Right lobe of liver (tissue), 6 donors: ENCODE data around the gene LONRF2. TPM values are rescaled to one million over a fixed set of nuclear protein-coding genes. Genes with fewer than 3 reads are reported as not detected.

ENCODE experiments used
- ATAC-seq, 4 donors: fragments of 200-7000 bp; cut with Tn5 transposase; one replicate each; pipeline ENCODE4 v1.9.1; 2020; ENCODE audit warnings: mild to moderate bottlenecking in 4 of 4, moderate library complexity in 4 of 4
- DNase-seq, 3 donors: peaks; one replicate each; pipeline ENCODE4 v3.0.0-alpha.2; 2020
- H3K27ac ChIP-seq, 3 donors: fragments of 200-600 bp; one replicate each; pipeline ENCODE4 v1.8.0; 2022
- H3K27me3 ChIP-seq, 2 donors: fragments of 200-600 bp; one replicate each; pipeline ENCODE4 v1.8.0; 2022
- H3K36me3 ChIP-seq, 4 donors: fragments of 200-600 bp; sonication (generic) in 1 of 4; one replicate each; pipeline versions ENCODE4 v1.5.1 to v1.8.0; 2017 to 2022; ENCODE audit warnings: control low read depth in 1 of 4
- H3K4me1 ChIP-seq, 4 donors: fragments of 200-600 bp; sonication (generic) in 1 of 4; one replicate each; pipeline versions ENCODE4 v1.5.1 to v1.8.0; 2017 to 2022; ENCODE audit warnings: control low read depth in 1 of 4
- H3K4me3 ChIP-seq, 3 donors: fragments of 200-600 bp; one replicate each; pipeline ENCODE4 v1.8.0; 2022
- H3K9me3 ChIP-seq, 4 donors: fragments of 200-600 bp; sonication (generic) in 1 of 4; one replicate each; pipeline versions ENCODE4 v1.5.1 to v1.8.0; 2017 to 2022; ENCODE audit warnings: control low read depth in 1 of 4
- POLR2A ChIP-seq: fragments of 450-650 bp; IDR thresholded peaks from one replicate; pipeline ENCODE4 v1.6.1; 2017; ENCODE audit warnings: antibody characterized with exemption, mild to moderate bottlenecking
- WGBS: methylation state at CpG from one replicate; pipeline ENCODE4 v1.1.6; 2018; ENCODE audit warnings: low coverage, low lambda C conversion rate; ENCODE audit not compliant: insufficient coverage; ENCODE audit errors: missing lambda C conversion rate; 5-methylcytosine and 5-hydroxymethylcytosine counted together
- intact Hi-C, 2 donors: fragments of 100-400 bp; cut with DNase I; formaldehyde crosslinking; loops; one replicate each; pipeline versions ENCODE4 v1.11.2 to v1.14.1; 2022
- total RNA-seq, 6 experiments: library from RNA; depleted of rRNA in 2 of 6; stranded (reverse); fragments of >200 nt in 2 of 6; fragmentation: NEBNext Ultra II Directional in 3 of 6; extraction: Animal tissue kit (Norgen Biotek cat#: 25700) in 3 of 6; gene quantifications; one replicate each; pipeline versions ENCODE4 v1.1.0 to v1.2.4, GENCODE V29; 2016 to 2023
- TF ChIP-seq, protein P1 (sequence below), 4 donors: fragments of 200-600 bp in 3 of 4; fragments of 450-650 bp in 1 of 4; IDR thresholded peaks; one replicate each; pipeline versions ENCODE4 v1.5.1 to v1.8.0; 2016 to 2022; ENCODE audit warnings: antibody characterized with exemption in 4 of 4, mild to moderate bottlenecking in 2 of 4
- donor health status: DM: no; HTN: yes; CAD: no.
- donor health status: DM: no; HTN: no; CAD: no.
- donor health status: DM: no; HTN: no; CAD: no.
- donor health status: DM: no; HTN: yes; CAD: no.
- donor health status: DM: no; HTN: yes; CAD: no.

The LONRF2 gene
- total RNA-seq, 6 experiments from 2014 or later: 0.51 to 2.5 (median 1.7) TPM

DNA sequence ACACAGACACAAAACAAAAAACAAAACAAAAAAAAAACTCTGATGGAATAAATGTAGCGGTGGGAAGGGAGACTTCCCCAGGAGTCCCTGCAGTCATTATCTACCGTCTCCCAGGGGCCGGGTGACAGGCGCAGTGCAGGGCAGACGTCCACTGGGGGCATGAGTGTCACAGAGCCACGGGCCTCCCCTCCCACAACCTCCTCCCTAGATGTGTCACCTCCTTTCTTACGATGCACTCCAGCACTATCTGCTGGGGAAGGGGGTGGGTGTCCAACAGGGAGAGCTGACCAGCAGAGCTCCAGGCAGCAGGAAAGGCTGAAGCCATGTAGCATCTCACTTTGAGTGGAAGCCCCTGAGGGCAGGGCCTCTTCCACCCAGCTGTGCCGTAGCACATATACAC lies 84.5 kb downstream of the LONRF2 start:
- peaks cover 0 to 3% (median 0%) of the 10 kb centered on the region in 4 donors for H3K4me1 ChIP-seq
- no peak for DNase-seq
- no peak overlapping the region for H3K4me3 ChIP-seq
- ATAC-seq: peak in 1 of 4 donors; percentile 15
- WGBS: 83% methylated on average over 2 of the region's 8 CpGs
- TF ChIP-seq POLR2A: no peak
- TF ChIP-seq, protein P1, sequence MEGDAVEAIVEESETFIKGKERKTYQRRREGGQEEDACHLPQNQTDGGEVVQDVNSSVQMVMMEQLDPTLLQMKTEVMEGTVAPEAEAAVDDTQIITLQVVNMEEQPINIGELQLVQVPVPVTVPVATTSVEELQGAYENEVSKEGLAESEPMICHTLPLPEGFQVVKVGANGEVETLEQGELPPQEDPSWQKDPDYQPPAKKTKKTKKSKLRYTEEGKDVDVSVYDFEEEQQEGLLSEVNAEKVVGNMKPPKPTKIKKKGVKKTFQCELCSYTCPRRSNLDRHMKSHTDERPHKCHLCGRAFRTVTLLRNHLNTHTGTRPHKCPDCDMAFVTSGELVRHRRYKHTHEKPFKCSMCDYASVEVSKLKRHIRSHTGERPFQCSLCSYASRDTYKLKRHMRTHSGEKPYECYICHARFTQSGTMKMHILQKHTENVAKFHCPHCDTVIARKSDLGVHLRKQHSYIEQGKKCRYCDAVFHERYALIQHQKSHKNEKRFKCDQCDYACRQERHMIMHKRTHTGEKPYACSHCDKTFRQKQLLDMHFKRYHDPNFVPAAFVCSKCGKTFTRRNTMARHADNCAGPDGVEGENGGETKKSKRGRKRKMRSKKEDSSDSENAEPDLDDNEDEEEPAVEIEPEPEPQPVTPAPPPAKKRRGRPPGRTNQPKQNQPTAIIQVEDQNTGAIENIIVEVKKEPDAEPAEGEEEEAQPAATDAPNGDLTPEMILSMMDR (IDR thresholded peaks at IDR 0.05): no peak
- intact Hi-C loops: no loop called here
- H3K27me3 ChIP-seq: no peaks in the 10 kb centered on the region
- H3K9me3 ChIP-seq: no peaks in the 10 kb centered on the region
- H3K36me3 ChIP-seq: no peaks in the 10 kb centered on the region
- no peak overlapping the region for H3K27ac ChIP-seq

DNA sequence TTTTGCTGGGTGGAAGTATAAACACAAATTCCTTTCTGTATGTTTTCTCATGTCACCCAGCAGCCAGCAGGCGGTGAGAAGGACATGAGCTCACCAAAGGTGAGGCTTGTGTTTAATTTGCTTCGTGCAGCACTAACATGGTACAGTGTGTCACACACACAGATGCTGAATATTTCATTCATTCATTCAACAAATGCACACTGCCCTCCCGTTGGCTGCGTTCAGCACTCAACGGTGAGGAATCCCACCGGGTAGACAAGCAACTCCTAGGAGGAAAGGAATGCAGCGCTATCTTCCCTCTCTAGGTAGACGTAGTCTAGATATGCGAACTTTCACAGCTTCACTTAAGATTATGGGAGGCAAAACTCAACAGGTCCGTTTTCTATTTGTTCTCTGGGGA lies 85.1 kb downstream of the LONRF2 start:
- Histone ChIP-seq H3K9me3 (no peaks in the 10 kb centered on the region), H3K36me3 (no peaks in the 10 kb centered on the region), H3K27ac (no peak overlapping the region), H3K4me1 (no peaks in the 10 kb centered on the region), H3K4me3 (no peak overlapping the region), H3K27me3 (no peaks in the 10 kb centered on the region)
- ATAC-seq (no peak), DNase-seq (no peak)
- 88% methylated on average over 10 of the region's 10 CpGs for WGBS
- intact Hi-C loops: no loop called here
- TF ChIP-seq, protein P1 (IDR thresholded peaks at IDR 0.05): no peak
- TF ChIP-seq POLR2A: no peak

DNA sequence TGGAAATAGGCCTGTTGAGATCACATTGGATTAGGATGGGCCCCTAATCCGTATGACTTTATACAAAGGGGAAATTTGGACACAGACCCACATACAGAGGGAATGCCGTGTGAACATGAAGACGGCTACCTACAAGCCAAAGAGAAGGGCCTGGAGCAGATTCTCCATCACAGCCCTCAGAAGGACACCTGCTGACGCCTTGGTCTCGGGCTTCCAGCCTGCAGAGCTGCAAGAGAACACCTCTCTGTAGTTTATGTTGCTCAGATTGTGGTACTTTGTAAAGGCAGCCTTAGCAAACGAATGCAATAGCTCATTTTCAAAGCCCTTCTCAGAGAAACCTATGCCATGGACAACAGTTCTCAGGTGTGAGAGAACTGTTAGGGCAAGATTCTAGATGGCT lies 86.1 kb downstream of the LONRF2 start:
- no peak for ATAC-seq
- WGBS: 90% methylated on average over 3 of the region's 6 CpGs
- H3K27me3 ChIP-seq: no peaks in the 10 kb centered on the region
- H3K4me1 ChIP-seq: no peaks in the 10 kb centered on the region
- no peak overlapping the region for H3K4me3 ChIP-seq
- TF ChIP-seq, protein P1 (IDR thresholded peaks at IDR 0.05): no peak
- TF ChIP-seq POLR2A: no peak
- no peaks in the 10 kb centered on the region for H3K36me3 ChIP-seq
- no peaks in the 10 kb centered on the region for H3K9me3 ChIP-seq
- DNase-seq: no peak
- H3K27ac ChIP-seq: no peak overlapping the region
- intact Hi-C loops: no loop called here

DNA sequence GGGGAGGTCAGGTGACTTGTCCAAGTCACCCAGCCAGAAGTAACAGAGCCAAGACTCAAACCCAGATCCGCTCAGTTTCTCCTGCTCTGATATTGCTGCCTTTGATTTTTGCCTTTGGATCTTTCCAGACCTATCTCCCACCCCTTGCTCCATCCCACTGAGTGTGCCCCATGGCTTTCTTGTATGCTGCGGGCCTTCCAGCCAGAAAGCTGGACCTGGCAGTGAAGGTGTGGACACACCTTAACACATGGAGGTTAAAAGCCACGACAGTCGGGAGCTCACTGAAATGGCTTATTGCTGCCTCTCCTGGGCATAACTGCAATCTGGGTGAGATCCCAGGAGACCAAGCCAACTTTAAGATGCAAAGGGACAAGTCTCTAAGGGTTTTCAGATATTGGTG lies 86.7 kb downstream of the LONRF2 start:
- TF ChIP-seq POLR2A: no peak
- intact Hi-C loops: no loop called here
- no peaks in the 10 kb centered on the region for H3K9me3 ChIP-seq
- ATAC-seq (no peak), DNase-seq (no peak)
- no peaks in the 10 kb centered on the region for H3K4me1 ChIP-seq
- no peak overlapping the region for H3K27ac ChIP-seq
- WGBS: 86% methylated on average over 4 of the region's 4 CpGs
- no peaks in the 10 kb centered on the region for H3K36me3 ChIP-seq
- H3K27me3 ChIP-seq: no peaks in the 10 kb centered on the region
- H3K4me3 ChIP-seq: no peak overlapping the region

DNA sequence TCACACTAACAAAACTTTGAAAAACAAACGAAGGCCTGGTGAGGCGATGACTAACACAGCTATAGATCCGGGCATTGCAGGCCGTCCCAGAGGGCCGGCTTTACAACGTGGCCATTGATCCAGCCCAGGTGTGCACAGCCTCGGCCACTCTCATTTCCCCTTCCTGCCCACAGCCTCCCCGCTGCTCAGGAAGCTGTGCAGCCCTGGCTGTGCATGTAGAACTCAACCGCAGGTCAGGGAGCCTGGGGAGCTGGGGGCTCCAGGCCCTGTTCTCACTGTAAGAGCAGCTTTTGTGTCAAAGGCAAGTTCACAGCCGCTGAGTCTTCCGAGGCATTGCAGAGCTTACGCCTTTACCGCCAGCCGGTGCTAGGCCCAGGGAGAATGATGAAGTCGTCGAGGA lies 87.2 kb downstream of the LONRF2 start:
- Histone ChIP-seq H3K36me3 (no peaks in the 10 kb centered on the region), H3K4me3 (no peak overlapping the region), H3K4me1 (no peaks in the 10 kb centered on the region), H3K27me3 (no peaks in the 10 kb centered on the region), H3K9me3 (no peaks in the 10 kb centered on the region), H3K27ac (no peak overlapping the region)
- DNase-seq: no peak
- 57% methylated on average over 6 of the region's 16 CpGs for WGBS
- peak in 2 of 4 donors; percentile 17 to 28 for ATAC-seq
- TF ChIP-seq, protein P1 (IDR thresholded peaks at IDR 0.05): no peak
- intact Hi-C loops: no loop called here
